ENCODE measurements around the gene APLF. TPM values are rescaled to one million over a fixed set of nuclear protein-coding genes. Genes with fewer than 3 reads are reported as not detected.

The APLF gene
- total and polyA plus RNA-seq, 10 of the 15 experiments (the other 5 are each of a cell fraction or from before 2014, with no cell fraction given) = 0.66 to 2.8 (median 1.8) TPM

DNA sequence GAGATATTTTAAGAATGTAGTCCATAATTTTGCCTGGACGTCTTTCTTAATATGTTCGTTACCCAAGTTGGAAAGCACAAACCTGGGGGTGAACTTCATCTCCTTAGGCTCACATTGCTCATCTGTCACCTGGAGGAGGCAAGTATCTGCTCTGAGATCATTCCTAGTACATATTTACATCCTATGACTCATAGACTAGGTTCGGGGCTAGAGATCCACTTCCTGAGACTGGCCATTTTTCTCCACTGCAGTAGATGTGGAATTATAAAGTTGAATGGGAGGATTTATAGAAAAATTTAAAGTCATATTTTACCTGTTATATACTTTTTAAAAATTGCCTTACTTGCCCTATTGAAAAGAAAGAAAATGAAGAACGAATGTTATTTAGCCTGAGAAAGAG lies 98.5 kb downstream of the APLF start:
- Histone ChIP-seq H3K79me2 (ENCODE audit: control insufficient read depth, insufficient read depth, low read length) (no peaks in the 10 kb centered on the region), H3K4me3 (no peak overlapping the region), H2AFZ (ENCODE audit: control insufficient read depth, low read depth, low read length) (no peak overlapping the region), H3K27me3 (replicated peaks in 1 of 2; ENCODE audit: control insufficient read depth in 2 of 2, insufficient read depth in 2 of 2, low read length in 1 of 2) (no peaks in the 10 kb centered on the region), H3K4me1 (ENCODE audit: control insufficient read depth, insufficient read depth, low read length) (no peaks in the 10 kb centered on the region), H4K20me1 (ENCODE audit: control insufficient read depth, insufficient read depth) (no peaks in the 10 kb centered on the region), H3K9me3 (replicated peaks; ENCODE audit: control insufficient read depth, insufficient read depth, low read length) (no peaks in the 10 kb centered on the region), H3K27ac (ENCODE audit: control insufficient read depth, insufficient read depth) (no peak overlapping the region), H3K4me2 (ENCODE audit: control insufficient read depth, insufficient read depth) (no peak overlapping the region), H3K36me3 (ENCODE audit: control insufficient read depth in 2 of 2, insufficient read depth in 2 of 2, low read length in 1 of 2) (no peaks in the 10 kb centered on the region), H3K9ac (ENCODE audit: control insufficient read depth, insufficient read depth, low read length) (no peak overlapping the region)
- ChIA-PET CTCF (no interaction called here), RAD21 (ENCODE audit: unreplicated experiment) (no interaction called here), POLR2A (no interaction called here), SMC1A (ENCODE audit: uncharacterized antibody, unreplicated experiment) (no interaction called here)
- no peak for ATAC-seq
- WGBS (ENCODE audit: insufficient coverage, insufficient replicate concordance, low lambda C conversion rate, missing lambda C conversion rate) = 73% methylated on average over 4 of the region's 4 CpGs
- in situ Hi-C loops (cut with MboI) (no loop called here), intact Hi-C loops (cut with micrococcal nuclease; ENCODE audit: unreplicated experiment) (no loop called here)
- no peak for DNase-seq (ENCODE audit: low read depth, low spot score)
- no TSS peak for BruUV-seq (replicated peaks)
- no peak for FAIRE-seq
- TF ChIP-seq CHD2 (IDR thresholded peaks at IDR 0.05; ENCODE audit: borderline replicate concordance, low read depth, low read length) (no peak), PAX8 (IDR thresholded peaks at IDR 0.05) (no peak), SMARCA5 (IDR thresholded peaks at IDR 0.05) (no peak), CREM (IDR thresholded peaks at IDR 0.05; ENCODE audit: low read depth) (no peak), ZNF384 (IDR thresholded peaks at IDR 0.05; ENCODE audit: borderline replicate concordance, low read depth, low read length) (no peak), RAD51 (IDR thresholded peaks at IDR 0.05) (no peak), NFIC (IDR thresholded peaks at IDR 0.05; ENCODE audit: low read depth, low read length) (no peak)
- TF ChIP-seq, protein P1, sequence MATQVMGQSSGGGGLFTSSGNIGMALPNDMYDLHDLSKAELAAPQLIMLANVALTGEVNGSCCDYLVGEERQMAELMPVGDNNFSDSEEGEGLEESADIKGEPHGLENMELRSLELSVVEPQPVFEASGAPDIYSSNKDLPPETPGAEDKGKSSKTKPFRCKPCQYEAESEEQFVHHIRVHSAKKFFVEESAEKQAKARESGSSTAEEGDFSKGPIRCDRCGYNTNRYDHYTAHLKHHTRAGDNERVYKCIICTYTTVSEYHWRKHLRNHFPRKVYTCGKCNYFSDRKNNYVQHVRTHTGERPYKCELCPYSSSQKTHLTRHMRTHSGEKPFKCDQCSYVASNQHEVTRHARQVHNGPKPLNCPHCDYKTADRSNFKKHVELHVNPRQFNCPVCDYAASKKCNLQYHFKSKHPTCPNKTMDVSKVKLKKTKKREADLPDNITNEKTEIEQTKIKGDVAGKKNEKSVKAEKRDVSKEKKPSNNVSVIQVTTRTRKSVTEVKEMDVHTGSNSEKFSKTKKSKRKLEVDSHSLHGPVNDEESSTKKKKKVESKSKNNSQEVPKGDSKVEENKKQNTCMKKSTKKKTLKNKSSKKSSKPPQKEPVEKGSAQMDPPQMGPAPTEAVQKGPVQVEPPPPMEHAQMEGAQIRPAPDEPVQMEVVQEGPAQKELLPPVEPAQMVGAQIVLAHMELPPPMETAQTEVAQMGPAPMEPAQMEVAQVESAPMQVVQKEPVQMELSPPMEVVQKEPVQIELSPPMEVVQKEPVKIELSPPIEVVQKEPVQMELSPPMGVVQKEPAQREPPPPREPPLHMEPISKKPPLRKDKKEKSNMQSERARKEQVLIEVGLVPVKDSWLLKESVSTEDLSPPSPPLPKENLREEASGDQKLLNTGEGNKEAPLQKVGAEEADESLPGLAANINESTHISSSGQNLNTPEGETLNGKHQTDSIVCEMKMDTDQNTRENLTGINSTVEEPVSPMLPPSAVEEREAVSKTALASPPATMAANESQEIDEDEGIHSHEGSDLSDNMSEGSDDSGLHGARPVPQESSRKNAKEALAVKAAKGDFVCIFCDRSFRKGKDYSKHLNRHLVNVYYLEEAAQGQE (IDR thresholded peaks at IDR 0.05; ENCODE audit: low read depth, low read length) = no peak
- TF ChIP-seq, protein P2, sequence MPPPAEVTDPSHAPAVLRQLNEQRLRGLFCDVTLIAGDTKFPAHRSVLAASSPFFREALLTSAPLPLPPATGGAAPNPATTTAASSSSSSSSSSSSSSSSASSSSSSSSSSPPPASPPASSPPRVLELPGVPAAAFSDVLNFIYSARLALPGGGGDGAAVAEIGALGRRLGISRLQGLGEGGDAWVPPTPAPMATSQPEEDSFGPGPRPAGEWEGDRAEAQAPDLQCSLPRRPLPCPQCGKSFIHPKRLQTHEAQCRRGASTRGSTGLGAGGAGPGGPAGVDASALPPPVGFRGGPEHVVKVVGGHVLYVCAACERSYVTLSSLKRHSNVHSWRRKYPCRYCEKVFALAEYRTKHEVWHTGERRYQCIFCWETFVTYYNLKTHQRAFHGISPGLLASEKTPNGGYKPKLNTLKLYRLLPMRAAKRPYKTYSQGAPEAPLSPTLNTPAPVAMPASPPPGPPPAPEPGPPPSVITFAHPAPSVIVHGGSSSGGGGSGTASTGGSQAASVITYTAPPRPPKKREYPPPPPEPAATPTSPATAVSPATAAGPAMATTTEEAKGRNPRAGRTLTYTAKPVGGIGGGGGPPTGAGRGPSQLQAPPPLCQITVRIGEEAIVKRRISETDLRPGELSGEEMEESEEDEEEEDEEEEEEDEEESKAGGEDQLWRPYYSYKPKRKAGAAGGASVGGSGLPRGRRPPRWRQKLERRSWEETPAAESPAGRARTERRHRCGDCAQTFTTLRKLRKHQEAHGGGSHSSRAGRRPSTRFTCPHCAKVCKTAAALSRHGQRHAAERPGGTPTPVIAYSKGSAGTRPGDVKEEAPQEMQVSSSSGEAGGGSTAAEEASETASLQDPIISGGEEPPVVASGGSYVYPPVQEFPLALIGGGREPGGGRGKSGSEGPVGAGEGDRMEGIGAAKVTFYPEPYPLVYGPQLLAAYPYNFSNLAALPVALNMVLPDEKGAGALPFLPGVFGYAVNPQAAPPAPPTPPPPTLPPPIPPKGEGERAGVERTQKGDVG (CRISPR knock-in tag; IDR thresholded peaks at IDR 0.05) = no peak
- TF ChIP-seq, protein P3, sequence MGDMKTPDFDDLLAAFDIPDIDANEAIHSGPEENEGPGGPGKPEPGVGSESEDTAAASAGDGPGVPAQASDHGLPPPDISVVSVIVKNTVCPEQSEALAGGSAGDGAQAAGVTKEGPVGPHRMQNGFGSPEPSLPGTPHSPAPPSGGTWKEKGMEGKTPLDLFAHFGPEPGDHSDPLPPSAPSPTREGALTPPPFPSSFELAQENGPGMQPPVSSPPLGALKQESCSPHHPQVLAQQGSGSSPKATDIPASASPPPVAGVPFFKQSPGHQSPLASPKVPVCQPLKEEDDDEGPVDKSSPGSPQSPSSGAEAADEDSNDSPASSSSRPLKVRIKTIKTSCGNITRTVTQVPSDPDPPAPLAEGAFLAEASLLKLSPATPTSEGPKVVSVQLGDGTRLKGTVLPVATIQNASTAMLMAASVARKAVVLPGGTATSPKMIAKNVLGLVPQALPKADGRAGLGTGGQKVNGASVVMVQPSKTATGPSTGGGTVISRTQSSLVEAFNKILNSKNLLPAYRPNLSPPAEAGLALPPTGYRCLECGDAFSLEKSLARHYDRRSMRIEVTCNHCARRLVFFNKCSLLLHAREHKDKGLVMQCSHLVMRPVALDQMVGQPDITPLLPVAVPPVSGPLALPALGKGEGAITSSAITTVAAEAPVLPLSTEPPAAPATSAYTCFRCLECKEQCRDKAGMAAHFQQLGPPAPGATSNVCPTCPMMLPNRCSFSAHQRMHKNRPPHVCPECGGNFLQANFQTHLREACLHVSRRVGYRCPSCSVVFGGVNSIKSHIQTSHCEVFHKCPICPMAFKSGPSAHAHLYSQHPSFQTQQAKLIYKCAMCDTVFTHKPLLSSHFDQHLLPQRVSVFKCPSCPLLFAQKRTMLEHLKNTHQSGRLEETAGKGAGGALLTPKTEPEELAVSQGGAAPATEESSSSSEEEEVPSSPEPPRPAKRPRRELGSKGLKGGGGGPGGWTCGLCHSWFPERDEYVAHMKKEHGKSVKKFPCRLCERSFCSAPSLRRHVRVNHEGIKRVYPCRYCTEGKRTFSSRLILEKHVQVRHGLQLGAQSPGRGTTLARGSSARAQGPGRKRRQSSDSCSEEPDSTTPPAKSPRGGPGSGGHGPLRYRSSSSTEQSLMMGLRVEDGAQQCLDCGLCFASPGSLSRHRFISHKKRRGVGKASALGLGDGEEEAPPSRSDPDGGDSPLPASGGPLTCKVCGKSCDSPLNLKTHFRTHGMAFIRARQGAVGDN (IDR thresholded peaks at IDR 0.05) = no peak
- TF ChIP-seq, protein P4, sequence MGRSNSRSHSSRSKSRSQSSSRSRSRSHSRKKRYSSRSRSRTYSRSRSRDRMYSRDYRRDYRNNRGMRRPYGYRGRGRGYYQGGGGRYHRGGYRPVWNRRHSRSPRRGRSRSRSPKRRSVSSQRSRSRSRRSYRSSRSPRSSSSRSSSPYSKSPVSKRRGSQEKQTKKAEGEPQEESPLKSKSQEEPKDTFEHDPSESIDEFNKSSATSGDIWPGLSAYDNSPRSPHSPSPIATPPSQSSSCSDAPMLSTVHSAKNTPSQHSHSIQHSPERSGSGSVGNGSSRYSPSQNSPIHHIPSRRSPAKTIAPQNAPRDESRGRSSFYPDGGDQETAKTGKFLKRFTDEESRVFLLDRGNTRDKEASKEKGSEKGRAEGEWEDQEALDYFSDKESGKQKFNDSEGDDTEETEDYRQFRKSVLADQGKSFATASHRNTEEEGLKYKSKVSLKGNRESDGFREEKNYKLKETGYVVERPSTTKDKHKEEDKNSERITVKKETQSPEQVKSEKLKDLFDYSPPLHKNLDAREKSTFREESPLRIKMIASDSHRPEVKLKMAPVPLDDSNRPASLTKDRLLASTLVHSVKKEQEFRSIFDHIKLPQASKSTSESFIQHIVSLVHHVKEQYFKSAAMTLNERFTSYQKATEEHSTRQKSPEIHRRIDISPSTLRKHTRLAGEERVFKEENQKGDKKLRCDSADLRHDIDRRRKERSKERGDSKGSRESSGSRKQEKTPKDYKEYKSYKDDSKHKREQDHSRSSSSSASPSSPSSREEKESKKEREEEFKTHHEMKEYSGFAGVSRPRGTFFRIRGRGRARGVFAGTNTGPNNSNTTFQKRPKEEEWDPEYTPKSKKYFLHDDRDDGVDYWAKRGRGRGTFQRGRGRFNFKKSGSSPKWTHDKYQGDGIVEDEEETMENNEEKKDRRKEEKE (IDR thresholded peaks at IDR 0.05) = no peak

Measured in GM12878 (cell line).